DLD1 (cell line): ENCODE data around the gene ADIPOR2.
"Not testable (repeated sequence)": the region's sequence is repeated elsewhere in the genome, so short reads cannot be mapped to it uniquely, and the experiment has no call there.

Experiments
- in situ Hi-C: cut with HindIII; loops from 2 replicates; pipeline ENCODE4 v1.10.0; 2017; ENCODE audit warnings: low sequenced_read_pairs

Gene ADIPOR2

GRCh38 chr12:1702713-1703112 is 11.8 kb downstream of the ADIPOR2 start:
- in situ Hi-C loops, result no loop called here

GRCh38 chr12:1703771-1704722 is 13.2 kb downstream of the ADIPOR2 start:
- in situ Hi-C loops, result no loop called here

GRCh38 chr12:1705774-1706631 is 15.1 kb downstream of the ADIPOR2 start:
- in situ Hi-C loops, result no loop called here

GRCh38 chr12:1706632-1706980 is 15.7 kb downstream of the ADIPOR2 start:
- in situ Hi-C loops, result no loop called here

- in situ Hi-C loops, result no loop called here
These were observed 16.2 kb downstream of the ADIPOR2 start for GRCh38 chr12:1707051-1707450.

GRCh38 chr12:1709968-1710367 is 19.1 kb downstream of the ADIPOR2 start:
- in situ Hi-C loops, result not testable (repeated sequence)

- in situ Hi-C loops, result not testable (repeated sequence)
These were observed 20.0 kb downstream of the ADIPOR2 start for GRCh38 chr12:1710870-1711269.

- in situ Hi-C loops, result not testable (repeated sequence)
These were observed 20.8 kb downstream of the ADIPOR2 start for GRCh38 chr12:1711536-1712211.

GRCh38 chr12:1712305-1712704 is 21.4 kb downstream of the ADIPOR2 start:
- in situ Hi-C loops, result not testable (repeated sequence)

GRCh38 chr12:1712852-1713251 is 22.0 kb downstream of the ADIPOR2 start:
- in situ Hi-C loops, result not testable (repeated sequence)

GRCh38 chr12:1713783-1714348 is 23.0 kb downstream of the ADIPOR2 start:
- in situ Hi-C loops, result not testable (repeated sequence)

GRCh38 chr12:1715459-1715858 is 24.6 kb downstream of the ADIPOR2 start:
- in situ Hi-C loops, result not testable (repeated sequence)

GRCh38 chr12:1716215-1716862 is 25.5 kb downstream of the ADIPOR2 start:
- in situ Hi-C loops, result no loop called here

- in situ Hi-C loops, result no loop called here
These were observed 26.0 kb downstream of the ADIPOR2 start for GRCh38 chr12:1716911-1717310.

- in situ Hi-C loops, result no loop called here
These were observed 28.3 kb downstream of the ADIPOR2 start for GRCh38 chr12:1719139-1719538.

- in situ Hi-C loops, result no loop called here
These were observed 29.6 kb downstream of the ADIPOR2 start for GRCh38 chr12:1720494-1720893.

GRCh38 chr12:1723721-1724120 is 32.9 kb downstream of the ADIPOR2 start:
- in situ Hi-C loops, result no loop called here

- in situ Hi-C loops, result no loop called here
These were observed 33.4 kb downstream of the ADIPOR2 start for GRCh38 chr12:1724250-1724649.

GRCh38 chr12:1726753-1727152 is 35.9 kb downstream of the ADIPOR2 start:
- in situ Hi-C loops, result no loop called here

GRCh38 chr12:1728824-1729223 is 38.0 kb downstream of the ADIPOR2 start:
- in situ Hi-C loops, result no loop called here
